ENCODE data around the gene AMPD1.

Gene AMPD1

DNA sequence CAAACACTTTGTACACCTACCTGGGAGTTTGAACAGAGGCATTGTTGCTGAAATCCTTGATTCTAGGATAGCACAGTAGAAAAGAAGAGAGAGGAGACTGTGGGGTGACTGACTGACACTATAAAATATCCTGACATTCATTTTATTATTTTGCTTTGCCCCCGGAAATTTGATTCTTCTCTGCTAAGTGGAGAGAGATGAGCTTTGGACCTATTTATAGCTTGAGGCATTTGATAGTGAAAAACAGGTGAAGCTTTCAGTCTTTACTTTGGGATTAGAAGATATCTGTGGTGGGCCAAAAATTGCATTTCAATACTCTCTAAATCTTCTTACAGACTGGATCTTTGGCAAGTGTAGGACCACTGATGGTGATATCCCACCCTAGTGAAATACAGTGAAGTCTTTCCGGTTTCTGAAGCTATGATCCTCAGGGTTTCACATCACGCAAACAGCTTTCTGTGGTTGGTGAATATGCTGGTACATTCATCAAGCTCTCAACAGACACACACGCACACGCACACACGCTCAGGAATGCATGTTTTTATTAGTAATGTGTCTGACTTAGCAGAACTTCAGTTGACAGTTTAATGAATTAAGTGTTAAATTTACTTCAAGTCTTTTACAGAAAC, at the start of gene AMPD1:
AMPD1 (minus strand) TSS at position 117 of the 629 bp plus-strand sequence; CDS start at position 42, 75 bp downstream.
- DNase-seq (ENCODE audit: low read depth in 3 of 3, low spot score in 1 of 3): no peak

DNA sequence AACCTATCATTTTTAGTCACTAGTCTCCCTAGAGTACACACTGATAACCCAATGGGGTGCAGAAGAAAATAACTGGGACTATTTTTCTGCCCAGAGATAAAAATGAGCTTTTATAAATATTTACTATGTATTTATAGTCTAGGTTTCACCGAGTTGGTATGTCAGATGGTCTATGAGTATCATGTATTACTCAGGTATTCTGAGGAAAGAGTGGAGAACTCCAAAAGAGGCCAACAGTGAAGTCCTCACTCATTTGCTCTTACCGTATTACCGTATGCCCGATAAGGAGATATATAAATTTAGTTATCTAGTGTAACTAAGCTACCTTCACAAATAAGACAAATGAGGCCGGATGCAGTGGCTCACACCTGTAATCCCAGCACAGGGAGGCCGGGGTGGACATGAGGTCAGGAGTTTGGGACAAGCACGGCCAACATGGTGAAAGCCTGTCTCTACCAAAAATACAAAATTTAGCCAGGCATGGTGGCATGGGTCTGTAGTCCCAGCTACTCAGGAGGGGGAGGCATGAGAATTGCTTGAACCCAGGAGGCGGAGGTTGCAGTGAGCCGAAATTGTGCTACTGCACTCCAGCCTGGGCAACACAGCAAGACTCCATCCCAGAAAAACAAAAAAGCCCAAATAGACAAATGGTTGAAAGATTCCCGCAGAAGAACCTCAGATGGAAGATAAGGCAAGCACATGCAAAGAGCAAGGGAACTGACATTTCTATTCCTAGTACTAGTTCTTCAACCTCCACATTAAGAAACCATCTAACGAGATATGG, 46.8 kb upstream of the AMPD1 start:
- no peak for DNase-seq (ENCODE audit: low read depth in 3 of 3, low spot score in 1 of 3)

DNA sequence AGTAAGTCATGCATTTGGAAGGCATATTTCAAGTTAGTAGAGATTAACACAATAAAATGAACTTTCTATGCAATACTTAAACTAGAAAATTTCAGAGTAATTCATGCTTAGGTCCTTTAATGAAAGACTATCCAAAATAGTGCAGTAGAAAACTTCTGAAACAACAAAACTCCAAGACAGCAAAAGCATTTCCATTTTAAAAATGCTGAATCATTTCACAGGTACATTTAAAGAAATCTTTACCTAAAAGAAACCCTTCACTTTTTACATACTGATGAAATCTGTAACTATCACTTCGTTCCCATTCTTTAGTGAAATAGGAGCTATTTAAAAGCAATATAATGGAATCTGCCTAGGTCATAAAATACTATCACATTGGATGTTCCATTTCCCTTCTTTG, 45.0 kb upstream of the AMPD1 start:
- DNase-seq (ENCODE audit: low read depth in 3 of 3, low spot score in 1 of 3): no peak

DNA sequence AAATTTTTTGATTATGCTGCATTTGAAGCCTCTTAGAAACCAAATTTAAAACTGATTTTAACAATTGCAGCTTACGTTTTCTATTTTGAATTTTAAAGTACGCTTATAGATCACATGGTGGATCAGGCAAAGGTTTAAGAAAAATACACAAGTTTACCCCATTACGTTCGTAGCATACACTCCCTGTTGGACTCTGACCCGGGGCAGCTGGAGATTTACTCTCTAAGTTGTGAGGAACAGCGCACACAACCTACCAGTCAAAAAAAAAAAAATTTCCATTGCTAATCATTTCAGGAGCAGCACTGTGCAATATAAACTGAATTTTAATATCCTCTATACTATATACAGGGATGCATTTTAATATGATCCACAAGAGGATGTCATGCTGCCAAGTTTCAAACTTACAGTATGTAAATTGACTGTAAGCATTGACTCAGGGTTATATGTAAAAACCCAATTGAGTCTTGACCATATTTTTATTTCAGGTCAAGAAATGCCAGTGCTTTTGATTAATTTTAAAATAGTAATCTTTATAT, 42.0 kb upstream of the AMPD1 start:
- DNase-seq (ENCODE audit: low read depth in 3 of 3, low spot score in 1 of 3): no peak

DNA sequence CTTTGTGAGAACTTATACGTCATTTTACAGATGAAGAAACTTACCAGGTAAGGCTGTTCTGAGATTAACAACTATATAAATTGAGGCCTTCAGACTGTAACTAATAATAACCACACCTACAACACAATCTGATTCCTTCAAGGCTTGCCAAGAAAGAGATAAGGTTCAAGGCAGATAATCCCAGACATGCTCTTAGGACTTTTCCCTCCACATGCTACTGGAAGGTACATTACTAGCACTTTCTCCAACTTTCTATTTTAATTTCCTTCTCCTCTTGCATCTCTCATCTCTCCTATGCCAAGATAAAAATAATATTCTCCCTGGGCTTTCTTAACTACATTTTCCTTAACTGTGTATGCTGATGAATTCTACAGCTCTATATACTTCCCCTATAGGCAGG, 40.1 kb upstream of the AMPD1 start:
- no peak for DNase-seq (ENCODE audit: low read depth in 3 of 3, low spot score in 1 of 3)

DNA sequence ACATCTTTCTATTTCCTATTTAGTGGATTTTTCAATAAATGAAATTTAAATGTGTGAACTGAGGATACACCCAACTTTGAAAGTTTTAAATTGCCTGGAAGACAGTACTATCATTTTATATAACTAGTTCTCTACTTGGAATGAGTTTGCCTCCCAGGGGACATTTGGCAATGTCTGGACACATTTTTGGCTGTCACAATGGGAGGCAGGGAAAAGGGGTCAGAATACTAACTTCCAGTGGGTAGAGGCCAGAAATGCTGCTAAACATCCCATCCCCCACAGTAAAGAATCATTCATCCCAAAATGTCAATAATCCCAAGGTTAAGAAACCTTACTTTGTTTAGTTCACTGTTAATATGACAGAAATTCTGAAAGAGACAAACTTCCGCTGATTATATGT, 34.4 kb upstream of the AMPD1 start:
- no peak for DNase-seq (ENCODE audit: low read depth in 3 of 3, low spot score in 1 of 3)

DNA sequence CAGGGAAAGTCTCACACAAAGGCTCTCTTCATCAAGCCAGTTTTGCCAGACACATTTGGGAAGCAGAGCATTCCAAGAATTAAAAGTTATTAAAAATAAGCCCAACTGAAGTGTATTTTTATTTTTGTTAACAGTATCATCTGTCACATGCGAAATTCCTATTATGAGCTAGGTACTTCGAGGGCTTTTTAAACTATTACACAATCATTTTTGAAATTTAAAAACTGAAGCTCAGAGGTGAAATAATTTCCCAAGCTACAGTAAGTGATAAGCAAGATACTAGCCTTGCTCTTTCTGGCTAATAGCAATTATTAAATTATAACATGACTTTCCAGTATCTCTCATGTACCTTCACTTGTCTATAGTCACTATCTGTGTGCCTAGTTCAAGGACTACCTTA, 33.2 kb upstream of the AMPD1 start:
- DNase-seq (ENCODE audit: low read depth in 3 of 3, low spot score in 1 of 3): no peak

DNA sequence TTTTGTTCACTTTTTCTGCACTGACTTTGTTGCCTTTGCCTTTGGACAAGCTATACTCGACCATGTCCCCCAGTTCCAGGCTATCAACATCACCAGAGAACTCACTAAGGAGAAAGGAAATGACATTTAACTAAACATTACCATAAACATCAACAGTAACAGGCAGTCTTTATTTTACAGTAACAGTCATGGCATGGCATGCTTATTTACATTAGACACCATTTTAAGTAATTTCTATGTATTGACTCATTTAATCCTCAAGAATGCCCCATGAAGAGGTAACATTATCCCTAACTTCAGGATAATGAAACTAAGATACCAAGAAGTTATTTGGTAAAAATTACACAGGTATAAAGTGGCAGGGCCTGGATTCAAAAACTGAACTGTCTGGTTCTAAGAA, 29.9 kb upstream of the AMPD1 start:
- no peak for DNase-seq (ENCODE audit: low read depth in 3 of 3, low spot score in 1 of 3)

DNA sequence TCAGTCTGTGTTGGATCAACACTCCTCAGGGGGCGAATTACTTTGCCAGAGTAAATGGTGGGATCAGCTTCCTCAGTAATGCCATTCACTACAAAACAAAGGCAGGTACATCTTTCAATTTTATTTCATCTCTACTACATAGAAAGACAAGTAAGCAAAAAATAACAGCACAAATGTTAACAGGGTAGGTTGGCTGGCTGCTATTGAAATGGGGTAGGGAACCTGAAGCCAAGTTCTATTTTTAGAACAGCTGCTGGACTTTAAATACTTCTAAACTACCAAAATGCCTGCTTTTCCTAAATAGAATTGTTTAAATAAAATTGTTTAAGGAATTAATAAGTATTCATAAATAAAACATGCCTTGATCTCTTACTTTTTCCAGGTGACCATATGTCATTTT, 28.6 kb upstream of the AMPD1 start:
- DNase-seq (ENCODE audit: low read depth in 3 of 3, low spot score in 1 of 3): no peak

DNA sequence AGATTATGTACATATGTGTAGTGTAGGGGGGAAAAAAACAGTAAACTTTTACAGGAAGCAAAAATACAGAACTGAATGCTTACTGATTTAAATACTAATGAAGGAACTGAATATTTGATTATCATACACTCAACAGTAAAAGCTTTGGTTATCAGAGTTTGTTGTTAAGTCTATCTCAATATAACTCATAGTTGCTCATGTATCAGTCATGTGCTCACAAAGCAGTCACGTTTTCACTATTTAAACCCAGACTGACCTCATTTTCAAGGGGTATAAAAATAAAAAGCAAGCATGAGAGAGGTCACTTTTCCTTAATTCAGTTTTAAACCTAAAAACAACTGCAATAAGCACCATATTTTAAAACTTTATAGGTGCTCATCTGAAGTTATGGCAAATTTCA, 28.1 kb upstream of the AMPD1 start:
- DNase-seq (ENCODE audit: low read depth in 3 of 3, low spot score in 1 of 3): no peak

DNA sequence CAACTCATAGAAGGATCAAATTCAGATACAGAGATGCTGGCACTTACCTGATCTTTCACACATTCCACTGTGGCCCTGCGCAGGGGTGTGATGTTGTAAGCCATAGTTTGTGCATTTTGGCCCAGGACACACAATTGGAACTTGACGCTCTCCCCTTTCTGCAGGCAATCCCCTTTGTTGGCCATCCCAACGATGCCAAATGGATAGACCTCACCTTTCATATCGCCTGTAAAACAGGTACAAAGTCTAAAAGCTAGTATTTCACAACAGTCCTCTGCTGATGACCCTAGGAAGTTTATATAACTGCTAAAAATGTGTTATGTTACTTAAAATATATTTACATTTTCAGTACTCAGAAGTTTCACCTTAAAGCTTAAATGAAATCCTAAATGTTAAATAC, 25.1 kb upstream of the AMPD1 start:
- DNase-seq (ENCODE audit: low read depth in 3 of 3, low spot score in 1 of 3): no peak

DNA sequence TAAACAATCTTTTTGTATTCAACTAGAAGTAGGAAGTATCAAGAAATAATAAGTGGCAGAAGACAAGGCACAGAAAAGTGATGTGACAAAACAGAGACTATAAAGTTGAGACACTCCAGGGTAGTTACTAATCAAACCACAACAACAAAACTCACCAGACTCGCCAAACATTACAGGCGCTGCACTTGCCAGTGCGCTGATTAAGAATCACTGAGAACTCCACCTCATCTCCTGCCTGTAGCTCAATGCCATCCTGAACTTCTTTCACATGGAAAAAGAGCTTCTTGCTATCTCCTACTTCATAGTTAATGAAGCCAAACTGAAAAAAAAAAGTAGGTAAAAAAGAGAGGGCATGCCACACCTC, 24.1 kb upstream of the AMPD1 start:
- no peak for DNase-seq (ENCODE audit: low read depth in 3 of 3, low spot score in 1 of 3)

DNA sequence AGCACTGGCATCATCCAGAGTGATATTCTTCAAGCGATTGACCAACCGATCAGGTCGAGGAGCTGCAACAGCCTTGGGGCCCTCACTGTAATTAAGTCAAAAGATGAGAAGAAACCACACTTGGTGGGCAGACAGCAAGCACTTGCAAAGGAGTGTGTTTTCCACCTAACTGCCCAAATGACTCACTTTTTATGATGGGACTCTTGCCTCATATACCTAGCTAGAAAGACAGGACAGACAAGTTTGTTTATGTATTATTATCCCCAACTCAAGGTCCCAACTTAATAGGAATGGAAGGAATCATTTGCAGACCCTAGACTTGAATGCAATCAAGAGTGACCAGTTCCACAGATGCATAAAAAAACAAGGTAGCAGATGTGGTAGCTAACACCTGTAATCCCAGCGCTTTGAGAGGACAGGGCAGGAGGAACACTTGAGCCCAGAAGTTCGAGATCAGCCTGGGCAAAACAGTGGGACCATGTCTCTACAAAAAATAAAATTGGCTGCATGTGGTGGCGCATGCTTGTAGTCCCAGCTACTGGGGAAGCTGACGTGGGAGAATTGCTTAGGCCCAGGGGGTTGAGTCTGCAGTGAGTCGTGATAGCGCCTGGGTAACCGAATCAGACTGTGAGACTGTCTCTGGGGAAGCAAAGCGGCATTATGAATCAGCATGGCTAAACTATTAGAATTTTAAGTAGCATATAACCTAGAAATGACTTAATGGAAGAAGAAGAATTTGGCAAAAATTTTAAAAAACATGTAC, 23.5 kb upstream of the AMPD1 start:
- DNase-seq (ENCODE audit: low read depth in 3 of 3, low spot score in 1 of 3): no peak

DNA sequence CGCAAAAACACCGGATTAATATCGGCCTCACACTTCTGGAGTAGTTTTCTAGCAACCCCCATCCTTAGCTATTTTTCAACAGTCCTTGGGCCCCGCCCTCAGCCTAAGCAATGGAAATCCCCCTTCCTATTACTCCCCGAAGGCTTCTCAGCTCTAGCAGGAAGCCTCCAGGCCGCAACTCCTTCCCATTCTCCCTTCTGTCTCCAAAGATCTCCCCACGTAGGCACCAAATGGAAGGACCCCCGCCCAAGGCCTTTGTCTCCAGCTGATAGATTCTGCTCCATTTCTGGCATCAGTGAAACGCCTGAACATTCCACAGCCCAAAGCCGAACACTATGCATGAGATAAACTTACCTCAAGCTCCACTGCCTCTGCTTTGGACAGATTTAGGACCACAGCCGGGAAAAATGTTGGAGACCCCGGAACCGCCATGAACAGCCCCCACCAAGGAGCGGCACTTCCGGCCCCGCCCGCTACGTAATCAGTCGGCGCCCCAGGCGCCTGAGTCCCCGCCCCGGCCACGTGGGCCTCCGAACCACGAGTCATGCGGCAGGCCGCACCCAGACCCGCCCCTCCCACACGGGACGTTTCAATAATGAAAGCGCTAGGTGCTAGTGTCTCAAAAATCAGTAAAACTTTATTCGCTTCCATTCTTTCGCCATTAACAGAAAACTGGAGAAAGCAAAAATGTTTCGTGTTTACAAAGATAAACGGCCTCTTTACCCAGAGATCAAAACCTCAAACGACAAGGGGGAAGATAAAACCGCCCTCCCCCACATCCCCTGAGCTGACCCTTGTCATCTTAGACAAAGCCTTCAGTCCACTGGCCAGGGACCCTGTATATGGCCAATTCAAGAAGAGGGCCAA, 21.2 kb upstream of the AMPD1 start, which contains the start of gene NRAS:
NRAS (minus strand) TSS at position 468 of the 867 bp plus-strand sequence. CDS start 611 bp downstream, outside the sequence.
- DNase-seq (ENCODE audit: low read depth in 3 of 3, low spot score in 1 of 3): peak; percentile 81 to 95 (median 88)

DNA sequence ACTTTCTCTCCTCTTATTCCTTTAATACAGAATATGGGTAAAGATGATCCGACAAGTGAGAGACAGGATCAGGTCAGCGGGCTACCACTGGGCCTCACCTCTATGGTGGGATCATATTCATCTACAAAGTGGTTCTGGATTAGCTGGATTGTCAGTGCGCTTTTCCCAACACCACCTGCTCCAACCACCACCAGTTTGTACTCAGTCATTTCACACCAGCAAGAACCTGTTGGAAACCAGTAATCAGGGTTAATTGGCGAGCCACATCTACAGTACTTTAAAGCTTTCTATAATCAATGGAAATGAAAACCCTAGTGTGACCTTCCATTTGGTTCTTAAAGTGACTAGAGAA, 20.6 kb upstream of the AMPD1 start:
- DNase-seq (ENCODE audit: low read depth in 3 of 3, low spot score in 1 of 3): no peak

DNA sequence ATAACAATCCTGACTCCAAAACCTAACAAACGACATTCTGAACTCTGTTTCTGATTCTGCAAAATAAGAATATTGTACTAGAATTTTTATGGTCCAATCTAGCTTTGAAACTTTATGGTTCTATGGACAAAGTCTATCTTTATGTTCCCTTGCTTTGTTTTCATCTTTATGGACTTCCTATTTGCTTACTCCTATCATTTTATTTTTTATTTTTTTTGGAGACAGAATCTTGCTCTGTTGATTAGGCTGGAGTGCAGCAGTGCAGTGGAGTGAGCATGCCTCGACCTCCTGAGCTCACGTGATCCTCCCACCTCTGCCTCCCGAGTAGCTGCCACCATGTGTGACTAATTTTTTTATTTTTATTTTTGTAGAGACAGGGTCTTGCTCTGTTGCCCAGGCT, 17.6 kb upstream of the AMPD1 start:
- DNase-seq (ENCODE audit: low read depth in 3 of 3, low spot score in 1 of 3): no peak

DNA sequence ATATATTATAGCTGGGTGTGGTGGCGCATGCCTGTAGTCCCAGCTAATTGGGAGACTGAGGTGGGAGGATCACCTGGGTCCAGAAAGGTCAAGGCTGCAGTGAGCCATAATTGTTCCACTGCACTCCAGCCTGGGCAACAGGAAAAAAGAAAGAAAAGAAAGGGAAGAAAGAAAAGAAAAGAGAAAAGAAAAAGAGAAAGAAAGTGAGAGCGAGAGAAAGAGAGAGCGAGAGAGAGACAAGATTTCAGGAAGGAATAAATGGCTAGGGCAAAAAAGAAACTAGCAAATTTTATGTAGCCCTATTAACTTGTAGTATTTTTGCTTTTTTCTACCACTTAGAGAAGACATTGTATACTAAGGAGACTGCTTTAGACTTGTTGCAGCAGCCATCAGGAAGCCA, 15.0 kb upstream of the AMPD1 start:
- DNase-seq (ENCODE audit: low read depth in 3 of 3, low spot score in 1 of 3): no peak

DNA sequence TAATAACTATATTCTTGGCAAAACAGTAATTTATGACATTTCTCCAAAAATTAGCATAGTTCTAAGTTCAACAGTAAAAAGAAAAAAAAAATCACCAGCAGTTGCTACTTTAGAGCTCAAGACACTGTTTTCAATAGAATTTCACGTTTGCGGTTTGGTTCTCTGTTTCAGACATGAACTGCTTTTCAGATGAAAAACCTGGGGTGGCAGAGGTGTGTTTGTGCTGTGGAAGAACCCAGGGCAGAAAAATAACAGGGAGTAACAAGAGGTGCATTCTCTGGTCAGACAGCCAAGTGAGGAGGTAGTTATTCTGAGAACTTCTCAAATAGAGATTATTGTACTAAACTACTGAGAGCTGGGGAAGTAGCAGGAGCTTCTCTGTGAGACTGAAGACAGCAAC, 12.3 kb upstream of the AMPD1 start:
- DNase-seq (ENCODE audit: low read depth in 3 of 3, low spot score in 1 of 3): no peak

DNA sequence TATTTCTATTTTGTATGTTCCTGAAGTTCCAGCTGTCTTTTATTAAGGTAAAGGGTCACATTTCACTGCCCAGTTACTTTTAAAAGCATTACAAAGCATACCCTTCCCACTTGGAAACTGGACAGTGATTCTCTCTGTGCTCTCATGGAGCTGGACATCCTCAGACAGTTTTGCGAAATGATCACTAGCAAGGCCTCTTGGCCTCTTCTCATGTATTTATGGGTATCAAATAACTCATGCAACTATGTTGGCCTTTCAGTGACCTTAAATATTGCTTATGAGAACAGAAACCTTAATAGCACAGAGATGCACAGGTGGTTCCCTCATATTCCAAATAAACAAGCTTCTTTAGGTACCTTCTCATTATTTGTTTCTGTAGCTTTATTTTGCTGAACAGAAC, 7.9 kb upstream of the AMPD1 start:
- DNase-seq (ENCODE audit: low read depth in 3 of 3, low spot score in 1 of 3): no peak

DNA sequence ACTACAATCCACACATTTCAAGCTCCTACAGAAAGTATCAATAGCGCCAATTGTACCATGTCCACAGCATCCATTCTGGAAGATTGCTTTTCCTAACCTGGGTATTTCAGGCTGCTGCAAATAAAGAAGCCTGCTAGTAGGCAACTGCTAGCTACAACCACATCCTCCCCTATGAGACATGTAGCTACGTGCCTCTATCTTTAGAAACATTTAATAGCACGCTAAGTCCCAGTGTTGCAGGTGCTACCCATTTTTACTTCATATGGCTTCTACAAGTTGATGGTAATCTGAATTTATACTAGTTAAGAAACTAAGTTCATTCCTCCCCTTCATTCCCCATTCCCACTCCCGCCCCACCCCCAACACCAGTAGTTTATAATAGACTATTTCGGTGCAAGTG, 7.4 kb upstream of the AMPD1 start:
- DNase-seq (ENCODE audit: low read depth in 3 of 3, low spot score in 1 of 3): no peak

DNA sequence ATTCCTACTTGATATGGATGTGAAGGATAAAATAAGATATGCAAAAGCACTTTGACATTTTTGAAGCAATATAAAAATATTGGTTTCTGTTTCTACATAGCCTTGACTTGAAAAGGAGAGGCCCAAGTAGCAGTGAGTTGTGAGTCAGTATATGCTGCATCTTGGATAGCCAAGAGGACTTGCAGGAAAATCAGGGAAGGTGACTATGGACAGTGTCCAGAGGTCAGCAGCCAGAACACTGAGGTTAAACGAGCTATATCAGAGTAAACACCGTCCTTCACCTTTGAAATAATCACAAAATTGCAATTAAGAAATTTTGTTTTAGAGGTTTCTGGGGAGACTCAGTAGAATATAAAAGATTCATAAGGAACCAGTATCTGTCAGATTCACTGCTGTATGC, 6.6 kb upstream of the AMPD1 start:
- no peak for DNase-seq (ENCODE audit: low read depth in 3 of 3, low spot score in 1 of 3)

Measured in stimulated activated CD4-positive, alpha-beta T cell treated with anti-CD3 and anti-CD28 coated beads, TNF-alpha, amount 100 ng/mL, for 1 hour (primary cell).